HG03342 (cell line): ENCODE results near the gene PSMD13.

Experiments used
- ATAC-seq: cut with Tn5 transposase; IDR thresholded peaks from one replicate; pipeline ENCODE4 v1.9.1; 2021; ENCODE audit warnings: mild to moderate bottlenecking, moderate library complexity; ENCODE audit not compliant: unreplicated experiment

Gene PSMD13

DNA sequence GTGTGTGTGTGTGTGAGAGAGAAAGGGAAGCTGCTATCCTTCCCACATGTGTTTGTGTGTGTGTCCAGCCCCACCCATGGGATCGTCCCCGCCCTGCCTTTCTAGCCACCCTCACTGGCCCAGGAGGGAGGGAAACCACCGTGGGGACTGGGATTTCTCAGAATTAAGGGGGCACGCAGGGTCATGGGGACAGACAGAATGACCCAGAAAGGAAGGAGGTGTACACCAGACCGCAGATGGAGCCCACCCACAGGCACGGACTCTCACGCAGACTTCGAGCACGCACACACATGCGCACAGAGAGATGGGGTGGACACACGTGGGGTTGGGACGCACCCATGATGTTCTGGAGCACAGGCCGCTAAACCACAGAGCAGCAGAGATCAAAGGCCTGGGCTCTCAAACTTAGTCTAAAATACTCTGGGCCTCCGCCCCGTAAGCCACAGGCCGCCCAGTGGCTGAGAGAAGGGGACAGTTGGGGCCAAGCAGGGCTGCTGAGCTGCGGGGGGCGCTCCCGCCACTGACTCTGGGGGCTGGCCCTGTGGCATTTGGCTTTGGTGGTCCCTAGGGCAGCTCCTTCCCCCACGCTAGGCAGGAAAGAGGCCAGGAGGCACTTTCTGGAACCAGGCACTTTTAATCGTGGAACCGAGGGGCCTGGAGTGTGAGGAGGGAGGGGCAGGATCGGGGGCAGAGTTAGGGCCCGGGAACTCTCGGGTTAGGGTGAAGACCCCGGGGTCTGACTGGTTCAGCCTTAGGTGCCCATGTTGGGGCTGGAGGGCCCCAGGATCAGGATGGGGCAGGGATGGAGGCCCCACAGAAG, 61.0 kb downstream of the PSMD13 start:
- no peak for ATAC-seq

DNA sequence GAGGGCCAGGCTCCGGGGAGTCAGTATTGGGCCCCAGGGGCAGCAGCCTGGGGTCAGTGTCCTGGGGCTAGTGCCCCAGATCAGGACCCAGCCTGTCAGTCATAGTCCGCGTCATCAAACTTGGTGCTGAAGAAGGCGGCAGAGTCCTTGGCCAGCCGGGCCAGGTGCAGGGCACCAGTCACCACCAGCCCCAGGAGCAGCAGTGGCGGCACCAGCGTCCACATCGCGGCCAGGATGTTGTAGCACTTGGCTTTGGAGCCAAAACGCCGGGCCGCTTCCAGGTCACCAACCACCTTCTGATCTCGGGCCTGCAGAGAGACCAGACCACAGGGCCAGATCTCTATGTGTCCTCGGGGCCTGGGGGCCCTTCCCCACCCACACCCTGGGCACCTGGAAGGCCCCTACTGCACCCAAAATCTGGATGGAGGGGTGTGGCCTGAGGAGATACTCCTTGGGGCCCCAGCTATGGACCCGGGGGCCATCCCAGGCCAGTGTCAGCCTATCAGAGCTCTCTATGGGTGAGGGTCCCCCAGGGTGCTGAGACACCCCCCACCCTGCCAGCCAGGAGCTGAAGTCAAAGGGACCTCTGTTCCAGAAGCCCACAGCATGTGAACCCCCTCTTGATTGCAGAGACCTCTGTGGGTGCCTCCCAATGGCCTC, 61.8 kb downstream of the PSMD13 start:
- no peak for ATAC-seq

DNA sequence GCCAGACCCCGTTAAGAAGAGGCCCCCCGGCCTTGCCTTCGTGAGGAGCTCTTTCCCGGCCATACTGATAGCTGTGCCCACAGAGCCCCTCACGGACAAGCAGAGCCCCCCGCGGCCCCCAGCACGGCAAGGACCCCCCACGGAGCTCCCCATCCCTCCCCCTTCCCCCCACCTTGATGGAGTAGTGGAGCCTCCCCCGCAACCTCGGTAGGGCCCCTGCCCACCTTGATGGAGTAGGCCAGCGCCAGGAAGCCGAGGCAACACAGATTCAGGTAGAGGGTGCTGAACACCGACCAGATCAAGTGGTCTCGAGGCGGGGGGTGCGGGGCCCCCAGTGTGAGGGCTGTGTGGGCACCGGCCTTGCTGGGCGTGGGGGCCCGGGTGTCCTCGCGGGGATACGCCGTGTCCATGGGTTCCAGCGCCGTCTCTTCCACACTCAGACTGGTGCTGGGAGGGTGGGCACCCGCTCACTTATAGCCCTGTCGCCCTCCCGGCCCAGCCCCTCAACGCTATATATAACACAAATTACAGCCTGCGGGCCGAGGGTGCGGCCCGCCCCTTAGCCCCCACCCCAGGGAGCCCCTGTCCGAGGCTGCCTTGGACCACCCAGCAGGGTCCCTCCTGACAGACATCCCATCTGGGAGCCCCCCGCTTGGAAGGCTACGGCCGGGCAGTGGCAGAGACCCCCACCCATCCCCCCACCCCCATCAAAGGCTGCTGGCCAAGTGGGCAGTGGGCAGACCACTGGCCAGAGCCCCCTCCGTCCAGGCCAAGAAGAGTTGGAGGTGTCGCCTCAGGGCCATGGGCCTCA, 62.5 kb downstream of the PSMD13 start, which contains the start of gene IFITM5:
Gene IFITM5, minus strand, starts transcription at position 446 of the 811 bp plus-strand sequence. Its CDS starts 36 bp downstream, at position 410.
- no peak for ATAC-seq

DNA sequence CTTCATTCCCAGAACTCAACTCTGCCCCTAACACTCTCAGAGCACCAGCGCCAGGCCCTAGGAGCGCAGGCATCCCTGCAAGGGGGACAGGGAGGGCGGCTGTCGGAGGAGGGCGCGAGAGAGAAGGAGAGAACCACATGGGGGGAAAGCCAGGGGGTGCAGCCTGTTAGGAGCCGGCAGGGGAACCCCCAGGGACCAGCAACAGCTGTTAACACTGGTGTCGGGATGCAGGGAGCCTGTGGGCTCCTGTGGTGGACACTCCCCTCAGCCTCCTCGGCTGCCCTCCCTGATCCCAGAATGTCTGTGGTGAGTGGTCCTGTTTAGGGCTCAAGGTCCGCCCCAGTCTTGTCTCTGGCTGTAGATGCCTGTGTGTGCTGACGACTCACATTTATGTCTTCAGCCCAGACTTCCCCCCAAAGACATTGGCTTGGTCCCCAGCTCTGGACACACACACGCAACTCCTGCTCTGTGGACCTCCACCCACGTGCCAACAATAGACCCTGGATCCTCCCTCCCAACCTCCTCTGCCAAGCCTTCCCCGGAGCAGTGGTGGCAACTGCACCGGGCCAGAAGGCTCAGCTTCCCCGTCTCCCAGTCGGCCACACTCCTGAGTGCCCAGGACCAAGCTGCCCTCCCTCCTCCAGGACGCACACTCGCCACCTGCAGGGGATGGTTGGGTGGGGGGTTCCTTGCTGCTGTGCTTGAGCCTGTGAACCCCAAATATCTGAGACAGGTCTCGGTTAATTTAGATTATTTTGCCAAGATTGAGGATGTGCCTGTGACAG, 63.4 kb downstream of the PSMD13 start:
- ATAC-seq, result no peak
